Effector CD8-positive, alpha-beta T cell (primary cell): Measurements from ENCODE around the gene ODAD4.

Experiments
- DNase-seq: peaks from one replicate; lab custom pipeline; 2025; lab: John Stamatoyannopoulos, UW
- total RNA-seq, 4 experiments: gene quantifications; one replicate each; lab custom pipeline; 2026; lab: John Stamatoyannopoulos, UW

Gene ODAD4
- total RNA-seq, result 0.37 to 1.1 (median 0.51) reads per million in 4 experiments

- DNase-seq, result peak; percentile 91
These were observed at the start of gene ODAD4 for GRCh38 chr17:41930009-41930832. TSS of gene ODAD4 (plus strand) at chr17:41930617. CDS start at chr17:41930724, 107 bp downstream.

GRCh38 chr17:41882756-41883155 is 47.7 kb upstream of the ODAD4 start:
- DNase-seq, result no peak

- DNase-seq, result no peak
These were observed 44.7 kb upstream of the ODAD4 start for GRCh38 chr17:41885733-41886132.

- DNase-seq, result no peak
These were observed 42.0 kb upstream of the ODAD4 start for GRCh38 chr17:41888332-41888965.

- DNase-seq, result no peak
These were observed 39.0 kb upstream of the ODAD4 start for GRCh38 chr17:41891135-41892020.

- no peak for DNase-seq
These were observed 38.4 kb upstream of the ODAD4 start for GRCh38 chr17:41892021-41892376.

- DNase-seq, result no peak
These were observed 37.0 kb upstream of the ODAD4 start for GRCh38 chr17:41893384-41893783.

- DNase-seq, result no peak
These were observed 35.6 kb upstream of the ODAD4 start for GRCh38 chr17:41894791-41895331.

- no peak for DNase-seq
These were observed 34.8 kb upstream of the ODAD4 start for GRCh38 chr17:41895617-41896016.

GRCh38 chr17:41896726-41897125 is 33.7 kb upstream of the ODAD4 start:
- no peak for DNase-seq

GRCh38 chr17:41901646-41902045 is 28.8 kb upstream of the ODAD4 start:
- DNase-seq, result no peak

GRCh38 chr17:41904242-41904841 is 26.1 kb upstream of the ODAD4 start:
- DNase-seq, result no peak

- DNase-seq, result no peak
These were observed 25.2 kb upstream of the ODAD4 start for GRCh38 chr17:41905172-41905571.

GRCh38 chr17:41906465-41907184 is 23.8 kb upstream of the ODAD4 start:
- DNase-seq, result no peak

- DNase-seq, result no peak
These were observed 23.2 kb upstream of the ODAD4 start for GRCh38 chr17:41907185-41907556.

GRCh38 chr17:41907633-41908539 is 22.5 kb upstream of the ODAD4 start:
- DNase-seq, result no peak

- no peak for DNase-seq
These were observed 21.3 kb upstream of the ODAD4 start for GRCh38 chr17:41909088-41909487.

- no peak for DNase-seq
These were observed 19.6 kb upstream of the ODAD4 start for GRCh38 chr17:41910701-41911391.

GRCh38 chr17:41912925-41913324 is 17.5 kb upstream of the ODAD4 start:
- no peak for DNase-seq
